Mesenchymal stem cell (in vitro differentiated cells and primary cell): ENCODE data around the gene CDIP1.

Source experiments
- DNase-seq: peaks from one replicate; pipeline ENCODE4 v3.0.0-alpha.2; 2013
- H2AFZ ChIP-seq: one replicate; pipeline ENCODE4 v1.6.1; 2013; ENCODE audit warnings: low read depth, mild to moderate bottlenecking, control low read depth, inconsistent platforms, low read length, moderate library complexity
- H2AK5ac ChIP-seq: 2 replicates; pipeline ENCODE4 v1.6.1; 2013; ENCODE audit warnings: low read length, moderate library complexity, mild to moderate bottlenecking, inconsistent platforms; ENCODE audit not compliant: severe bottlenecking
- H2BK120ac ChIP-seq: one replicate; pipeline ENCODE4 v1.6.1; 2013; ENCODE audit warnings: low read depth, mild to moderate bottlenecking, inconsistent platforms, low read length, moderate library complexity
- H2BK12ac ChIP-seq, 2 experiments: one replicate each; pipeline ENCODE4 v1.6.1; 2013; ENCODE audit warnings: inconsistent platforms in 2 of 2, low read length in 2 of 2, mild to moderate bottlenecking in 2 of 2, moderate library complexity in 2 of 2, control low read depth in 1 of 2
- H2BK15ac ChIP-seq: one replicate; pipeline ENCODE4 v1.6.1; 2013; ENCODE audit warnings: mild to moderate bottlenecking, low read depth, inconsistent platforms; ENCODE audit not compliant: poor library complexity, severe bottlenecking
- H2BK5ac ChIP-seq: 2 replicates; pipeline ENCODE4 v1.6.1; 2013; ENCODE audit warnings: low read depth, mild to moderate bottlenecking, low read length, control low read depth, inconsistent platforms; ENCODE audit not compliant: poor library complexity, severe bottlenecking
- H3K14ac ChIP-seq, 2 experiments: one replicate each; pipeline ENCODE4 v1.6.1; 2013; ENCODE audit warnings: inconsistent platforms in 2 of 2, low read length in 2 of 2, control low read depth in 1 of 2, mild to moderate bottlenecking in 1 of 2, moderate library complexity in 1 of 2
- H3K18ac ChIP-seq, 2 experiments: one replicate each; pipeline ENCODE4 v1.6.1; 2013; ENCODE audit warnings: inconsistent platforms in 2 of 2, low read length in 2 of 2, control low read depth in 1 of 2, low read depth in 1 of 2, mild to moderate bottlenecking in 1 of 2
- H3K23ac ChIP-seq, 2 experiments: one replicate each; pipeline ENCODE4 v1.6.1; 2013; ENCODE audit warnings: inconsistent platforms in 2 of 2, low read length in 2 of 2, mild to moderate bottlenecking in 2 of 2, moderate library complexity in 2 of 2, control low read depth in 1 of 2
- H3K27ac ChIP-seq: 2 replicates; pipeline ENCODE4 v1.5.1; 2013; ENCODE audit warnings: mild to moderate bottlenecking, moderate library complexity, low read length, control low read depth, inconsistent platforms; ENCODE audit not compliant: poor library complexity, severe bottlenecking
- H3K27me3 ChIP-seq, 2 experiments: 2 replicates each; pipeline versions ENCODE4 v1.6.1 to v1.7.0; 2013; ENCODE audit warnings: low read length in 2 of 2, mild to moderate bottlenecking in 2 of 2, moderate library complexity in 2 of 2, control low read depth in 1 of 2, inconsistent platforms in 1 of 2; ENCODE audit not compliant: control insufficient read depth in 1 of 2, insufficient read depth in 1 of 2
- H3K36me3 ChIP-seq, 2 experiments: 2 replicates each; pipeline versions ENCODE4 v1.6.1 to v1.7.0; 2013; ENCODE audit warnings: low read length in 2 of 2, control low read depth in 1 of 2, inconsistent platforms in 1 of 2, low read depth in 1 of 2, mild to moderate bottlenecking in 1 of 2; ENCODE audit not compliant: insufficient read depth in 2 of 2, control insufficient read depth in 1 of 2
- H3K4ac ChIP-seq, 2 experiments: one replicate each; pipeline ENCODE4 v1.6.1; 2013; ENCODE audit warnings: inconsistent platforms in 2 of 2, low read length in 2 of 2, mild to moderate bottlenecking in 2 of 2, moderate library complexity in 2 of 2, control low read depth in 1 of 2, low read depth in 1 of 2
- H3K4me1 ChIP-seq: 2 replicates; pipeline ENCODE4 v1.6.1; 2013; ENCODE audit warnings: low read depth, low read length, control low read depth; ENCODE audit not compliant: control insufficient read depth, insufficient read depth
- H3K4me2 ChIP-seq: 2 replicates; pipeline ENCODE4 v1.6.1; 2013; ENCODE audit warnings: low read length, mild to moderate bottlenecking, inconsistent platforms; ENCODE audit not compliant: poor library complexity, severe bottlenecking
- H3K4me3 ChIP-seq, 2 experiments: 2 replicates each; pipeline versions ENCODE4 v1.5.1 to v1.7.0; 2013; ENCODE audit warnings: low read length in 2 of 2, mild to moderate bottlenecking in 2 of 2, control low read depth in 1 of 2, low read depth in 1 of 2; ENCODE audit not compliant: insufficient read depth in 1 of 2
- H3K79me1 ChIP-seq: replicated peaks from 2 replicates; pipeline ENCODE4 v1.6.1; 2013; ENCODE audit warnings: mild to moderate bottlenecking, control low read depth, low read length, inconsistent platforms; ENCODE audit not compliant: poor library complexity, severe bottlenecking
- H3K9ac ChIP-seq: 2 replicates; pipeline ENCODE4 v1.7.0; 2013; ENCODE audit warnings: mild to moderate bottlenecking, low read length, moderate library complexity
- H3K9me3 ChIP-seq: 2 replicates; pipeline ENCODE4 v1.7.0; 2013; ENCODE audit warnings: mild to moderate bottlenecking, low read length; ENCODE audit not compliant: control insufficient read depth
- H4K8ac ChIP-seq: one replicate; pipeline ENCODE4 v1.6.1; 2013; ENCODE audit warnings: inconsistent platforms, mild to moderate bottlenecking, low read length, moderate library complexity
- H4K91ac ChIP-seq: one replicate; pipeline ENCODE4 v1.6.1; 2013; ENCODE audit warnings: mild to moderate bottlenecking, low read length, inconsistent platforms
- WGBS: methylation state at CpG from one replicate; pipeline ENCODE4 v1.1.7; 2013; ENCODE audit warnings: mixed read lengths; 5-methylcytosine and 5-hydroxymethylcytosine counted together

Gene CDIP1

GRCh38 chr16:4488499-4488967 is 50.0 kb downstream of the CDIP1 start:
- Histone ChIP-seq H3K36me3 (peaks cover 6 to 41% of the 10 kb centered on the region in 2 experiments), H2BK15ac (no peak overlapping the region), H3K79me1 (peaks cover 26% of the 10 kb centered on the region), H3K23ac (no peak overlapping the region), H2AK5ac (peak overlapping the region; percentile 89), H3K4me2 (no peak overlapping the region), H2BK120ac (no peak overlapping the region), H3K27me3 (no peaks in the 10 kb centered on the region), H2BK12ac (peak overlapping the region in 1 of 2 experiments; percentile 25), H4K91ac (no peak overlapping the region), H3K9me3 (no peaks in the 10 kb centered on the region), H3K4ac (no peak overlapping the region), H3K9ac (no peak overlapping the region), H3K27ac (peak overlapping the region; percentile 86), H2AFZ (no peak overlapping the region), H3K14ac (no peak overlapping the region), H2BK5ac (no peak overlapping the region), H3K18ac (peak overlapping the region in 1 of 2 experiments; percentile 28), H3K4me3 (no peak overlapping the region), H3K4me1 (peaks cover 9% of the 10 kb centered on the region), H4K8ac (no peak overlapping the region)
- WGBS, result 88% methylated on average over 1 of the region's 1 CpG
- DNase-seq, result peak; percentile 64

- no peak overlapping the region for H3K4me2 ChIP-seq
- H3K4ac ChIP-seq, result no peak overlapping the region
- H2BK15ac ChIP-seq, result no peak overlapping the region
- no peak overlapping the region for H4K8ac ChIP-seq
- no peak overlapping the region for H2AK5ac ChIP-seq
- no peak overlapping the region for H3K18ac ChIP-seq
- H3K27me3 ChIP-seq, result no peaks in the 10 kb centered on the region
- H3K79me1 ChIP-seq, result peaks cover 31% of the 10 kb centered on the region
- no peak overlapping the region for H3K14ac ChIP-seq
- H3K4me1 ChIP-seq, result peaks cover 9% of the 10 kb centered on the region
- no peaks in the 10 kb centered on the region for H3K9me3 ChIP-seq
- H4K91ac ChIP-seq, result no peak overlapping the region
- H3K9ac ChIP-seq, result no peak overlapping the region
- H2BK120ac ChIP-seq, result no peak overlapping the region
- H3K36me3 ChIP-seq, result peaks cover 7 to 41% of the 10 kb centered on the region in 2 experiments
- 85% methylated on average over 5 of the region's 5 CpGs for WGBS
- H2BK12ac ChIP-seq, result no peak overlapping the region
- DNase-seq, result peak; percentile 79
- H2AFZ ChIP-seq, result no peak overlapping the region
- no peak overlapping the region for H2BK5ac ChIP-seq
- H3K27ac ChIP-seq, result peak overlapping the region; percentile 86
- no peak overlapping the region for H3K23ac ChIP-seq
- no peak overlapping the region for H3K4me3 ChIP-seq
Measured at GRCh38 chr16:4487955-4488498, 50.5 kb downstream of the CDIP1 start.

GRCh38 chr16:4486126-4486893 is 52.3 kb downstream of the CDIP1 start:
- no peak overlapping the region for H2BK15ac ChIP-seq
- H2AFZ ChIP-seq, result no peak overlapping the region
- H3K27me3 ChIP-seq, result no peaks in the 10 kb centered on the region

GRCh38 chr16:4481963-4482362 is 56.6 kb downstream of the CDIP1 start:
- Histone ChIP-seq H3K27me3 (no peaks in the 10 kb centered on the region), H3K9ac (no peak overlapping the region)

More at GRCh38 chr16:4486126-4486893, 52.3 kb downstream of the CDIP1 start:
- Histone ChIP-seq H3K4me1 (peaks cover 9% of the 10 kb centered on the region), H3K4ac (no peak overlapping the region), H4K8ac (no peak overlapping the region), H3K23ac (no peak overlapping the region), H2BK5ac (no peak overlapping the region), H3K27ac (no peak overlapping the region), H3K79me1 (peaks cover 25% of the 10 kb centered on the region), H3K18ac (peak overlapping the region in 1 of 2 experiments; percentile 56), H3K9me3 (no peaks in the 10 kb centered on the region), H3K4me3 (no peak overlapping the region), H2AK5ac (no peak overlapping the region), H3K14ac (no peak overlapping the region), H2BK120ac (no peak overlapping the region), H3K9ac (no peak overlapping the region), H3K36me3 (peaks cover 7 to 41% of the 10 kb centered on the region in 2 experiments), H4K91ac (no peak overlapping the region), H2BK12ac (peak overlapping the region in 1 of 2 experiments; percentile 71), H3K4me2 (no peak overlapping the region)
- WGBS, result 84% methylated on average over 3 of the region's 3 CpGs
- no peak for DNase-seq

More at GRCh38 chr16:4481963-4482362, 56.6 kb downstream of the CDIP1 start:
- Histone ChIP-seq H3K27ac (no peak overlapping the region), H2AFZ (no peak overlapping the region), H3K4me1 (no peaks in the 10 kb centered on the region), H2BK15ac (no peak overlapping the region), H2BK5ac (no peak overlapping the region), H4K91ac (no peak overlapping the region), H2AK5ac (no peak overlapping the region), H3K4me3 (no peak overlapping the region), H3K4ac (no peak overlapping the region), H3K23ac (no peak overlapping the region), H3K14ac (no peak overlapping the region), H2BK12ac (no peak overlapping the region), H2BK120ac (no peak overlapping the region), H3K18ac (no peak overlapping the region), H3K9me3 (no peaks in the 10 kb centered on the region), H4K8ac (no peak overlapping the region), H3K4me2 (no peak overlapping the region), H3K36me3 (peaks cover 7 to 23% of the 10 kb centered on the region in 2 experiments), H3K79me1 (peaks cover 22% of the 10 kb centered on the region)
- no CpG with 5 or more reads among the region's 1 CpG for WGBS
- DNase-seq, result no peak
